ENCODE data around the gene SPATA31C2.

DNA sequence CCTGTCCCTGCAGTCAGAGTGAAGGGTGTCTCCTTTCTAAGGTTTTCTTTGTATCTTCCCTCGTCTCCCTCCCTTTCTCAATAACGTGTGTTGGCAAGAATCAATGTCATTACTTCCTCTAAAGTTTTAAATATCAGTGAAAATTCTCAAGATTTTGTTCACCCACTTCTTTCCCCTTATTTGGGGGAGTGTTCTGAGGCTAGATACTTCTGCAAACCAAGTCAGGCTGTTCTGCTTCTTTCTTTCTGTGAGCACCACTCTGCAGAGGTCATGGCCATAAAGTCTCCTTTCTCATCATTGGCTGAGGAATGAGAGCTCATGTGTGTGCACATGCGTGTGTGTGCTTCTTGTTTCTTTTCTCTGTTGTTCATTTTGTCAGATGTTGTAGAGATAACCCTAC is 26.6 kb upstream of the SPATA31C2 start:
- TF ChIP-seq, protein P1, sequence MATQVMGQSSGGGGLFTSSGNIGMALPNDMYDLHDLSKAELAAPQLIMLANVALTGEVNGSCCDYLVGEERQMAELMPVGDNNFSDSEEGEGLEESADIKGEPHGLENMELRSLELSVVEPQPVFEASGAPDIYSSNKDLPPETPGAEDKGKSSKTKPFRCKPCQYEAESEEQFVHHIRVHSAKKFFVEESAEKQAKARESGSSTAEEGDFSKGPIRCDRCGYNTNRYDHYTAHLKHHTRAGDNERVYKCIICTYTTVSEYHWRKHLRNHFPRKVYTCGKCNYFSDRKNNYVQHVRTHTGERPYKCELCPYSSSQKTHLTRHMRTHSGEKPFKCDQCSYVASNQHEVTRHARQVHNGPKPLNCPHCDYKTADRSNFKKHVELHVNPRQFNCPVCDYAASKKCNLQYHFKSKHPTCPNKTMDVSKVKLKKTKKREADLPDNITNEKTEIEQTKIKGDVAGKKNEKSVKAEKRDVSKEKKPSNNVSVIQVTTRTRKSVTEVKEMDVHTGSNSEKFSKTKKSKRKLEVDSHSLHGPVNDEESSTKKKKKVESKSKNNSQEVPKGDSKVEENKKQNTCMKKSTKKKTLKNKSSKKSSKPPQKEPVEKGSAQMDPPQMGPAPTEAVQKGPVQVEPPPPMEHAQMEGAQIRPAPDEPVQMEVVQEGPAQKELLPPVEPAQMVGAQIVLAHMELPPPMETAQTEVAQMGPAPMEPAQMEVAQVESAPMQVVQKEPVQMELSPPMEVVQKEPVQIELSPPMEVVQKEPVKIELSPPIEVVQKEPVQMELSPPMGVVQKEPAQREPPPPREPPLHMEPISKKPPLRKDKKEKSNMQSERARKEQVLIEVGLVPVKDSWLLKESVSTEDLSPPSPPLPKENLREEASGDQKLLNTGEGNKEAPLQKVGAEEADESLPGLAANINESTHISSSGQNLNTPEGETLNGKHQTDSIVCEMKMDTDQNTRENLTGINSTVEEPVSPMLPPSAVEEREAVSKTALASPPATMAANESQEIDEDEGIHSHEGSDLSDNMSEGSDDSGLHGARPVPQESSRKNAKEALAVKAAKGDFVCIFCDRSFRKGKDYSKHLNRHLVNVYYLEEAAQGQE (IDR thresholded peaks at IDR 0.05; ENCODE audit: borderline replicate concordance in 1 of 2, low read depth in 1 of 2, low read length in 2 of 2): no peak
- no peak for TF ChIP-seq ZBTB8A (CRISPR knock-in tag; IDR thresholded peaks at IDR 0.05; ENCODE audit: borderline replicate concordance, low read depth)
- TF ChIP-seq EZH2 (conservative IDR thresholded peaks at IDR 0.05; ENCODE audit: low read depth, low read length): no peak
- TF ChIP-seq, protein P2, sequence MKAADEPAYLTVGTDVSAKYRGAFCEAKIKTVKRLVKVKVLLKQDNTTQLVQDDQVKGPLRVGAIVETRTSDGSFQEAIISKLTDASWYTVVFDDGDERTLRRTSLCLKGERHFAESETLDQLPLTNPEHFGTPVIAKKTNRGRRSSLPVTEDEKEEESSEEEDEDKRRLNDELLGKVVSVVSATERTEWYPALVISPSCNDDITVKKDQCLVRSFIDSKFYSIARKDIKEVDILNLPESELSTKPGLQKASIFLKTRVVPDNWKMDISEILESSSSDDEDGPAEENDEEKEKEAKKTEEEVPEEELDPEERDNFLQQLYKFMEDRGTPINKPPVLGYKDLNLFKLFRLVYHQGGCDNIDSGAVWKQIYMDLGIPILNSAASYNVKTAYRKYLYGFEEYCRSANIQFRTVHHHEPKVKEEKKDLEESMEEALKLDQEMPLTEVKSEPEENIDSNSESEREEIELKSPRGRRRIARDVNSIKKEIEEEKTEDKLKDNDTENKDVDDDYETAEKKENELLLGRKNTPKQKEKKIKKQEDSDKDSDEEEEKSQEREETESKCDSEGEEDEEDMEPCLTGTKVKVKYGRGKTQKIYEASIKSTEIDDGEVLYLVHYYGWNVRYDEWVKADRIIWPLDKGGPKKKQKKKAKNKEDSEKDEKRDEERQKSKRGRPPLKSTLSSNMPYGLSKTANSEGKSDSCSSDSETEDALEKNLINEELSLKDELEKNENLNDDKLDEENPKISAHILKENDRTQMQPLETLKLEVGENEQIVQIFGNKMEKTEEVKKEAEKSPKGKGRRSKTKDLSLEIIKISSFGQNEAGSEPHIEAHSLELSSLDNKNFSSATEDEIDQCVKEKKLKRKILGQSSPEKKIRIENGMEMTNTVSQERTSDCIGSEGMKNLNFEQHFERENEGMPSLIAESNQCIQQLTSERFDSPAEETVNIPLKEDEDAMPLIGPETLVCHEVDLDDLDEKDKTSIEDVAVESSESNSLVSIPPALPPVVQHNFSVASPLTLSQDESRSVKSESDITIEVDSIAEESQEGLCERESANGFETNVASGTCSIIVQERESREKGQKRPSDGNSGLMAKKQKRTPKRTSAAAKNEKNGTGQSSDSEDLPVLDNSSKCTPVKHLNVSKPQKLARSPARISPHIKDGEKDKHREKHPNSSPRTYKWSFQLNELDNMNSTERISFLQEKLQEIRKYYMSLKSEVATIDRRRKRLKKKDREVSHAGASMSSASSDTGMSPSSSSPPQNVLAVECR (CRISPR knock-in tag; IDR thresholded peaks at IDR 0.05; ENCODE audit: borderline replicate concordance): no peak
- TF ChIP-seq CTCF (CRISPR knock-in tag; IDR thresholded peaks at IDR 0.05): no peak

Data from HepG2 (cell line).